Measurements from ENCODE around the gene DTNBP1. TPM values are rescaled to one million over a fixed set of nuclear protein-coding genes. Genes with fewer than 3 reads are reported as not detected.

Gene DTNBP1
- total RNA-seq, 1 experiment from 2014 or later = 12.8 TPM

- H3K4me1 Mint-ChIP-seq (ENCODE audit: low read depth, unreplicated experiment) = no peaks in the 10 kb centered on the region
- DNase-seq = no peak
- peaks cover 5% of the 10 kb centered on the region for H3K36me3 Mint-ChIP-seq (ENCODE audit: insufficient read depth, unreplicated experiment)
- intact Hi-C loops (cut with micrococcal nuclease; ENCODE audit: unreplicated experiment) = no loop called here
- no peaks in the 10 kb centered on the region for H3K9me3 Mint-ChIP-seq (ENCODE audit: low read depth, unreplicated experiment)
- H3K4me3 Mint-ChIP-seq (ENCODE audit: low read depth, unreplicated experiment) = no peak overlapping the region
- CTCF ChIA-PET = no interaction called here
- H3K27ac Mint-ChIP-seq (ENCODE audit: unreplicated experiment) = no peak overlapping the region
- no peak for TF ChIP-seq CTCF (IDR thresholded peaks at IDR 0.05; ENCODE audit: unreplicated experiment)
- no peaks in the 10 kb centered on the region for H3K27me3 Mint-ChIP-seq (ENCODE audit: unreplicated experiment)
- no TSS peak for BruUV-seq (replicated peaks)
Measured at GRCh38 chr6:15538106-15538505, 124.7 kb downstream of the DTNBP1 start.

GRCh38 chr6:15536198-15536955 is 126.5 kb downstream of the DTNBP1 start:
- Mint-ChIP-seq H3K9me3 (ENCODE audit: low read depth, unreplicated experiment) (no peaks in the 10 kb centered on the region), H3K27ac (ENCODE audit: unreplicated experiment) (no peak overlapping the region), H3K4me1 (ENCODE audit: low read depth, unreplicated experiment) (no peaks in the 10 kb centered on the region), H3K36me3 (ENCODE audit: insufficient read depth, unreplicated experiment) (peaks cover 5% of the 10 kb centered on the region), H3K27me3 (ENCODE audit: unreplicated experiment) (no peaks in the 10 kb centered on the region), H3K4me3 (ENCODE audit: low read depth, unreplicated experiment) (no peak overlapping the region)
- DNase-seq = no peak
- CTCF ChIA-PET = no interaction called here
- intact Hi-C loops (cut with micrococcal nuclease; ENCODE audit: unreplicated experiment) = no loop called here
- no peak for TF ChIP-seq CTCF (IDR thresholded peaks at IDR 0.05; ENCODE audit: unreplicated experiment)
- no TSS peak for BruUV-seq (replicated peaks)

GRCh38 chr6:15535495-15536197 is 127.2 kb downstream of the DTNBP1 start:
- no peak for DNase-seq
- H3K9me3 Mint-ChIP-seq (ENCODE audit: low read depth, unreplicated experiment) = no peaks in the 10 kb centered on the region
- no peaks in the 10 kb centered on the region for H3K27me3 Mint-ChIP-seq (ENCODE audit: unreplicated experiment)
- no TSS peak for BruUV-seq (replicated peaks)
- peaks cover 5% of the 10 kb centered on the region for H3K36me3 Mint-ChIP-seq (ENCODE audit: insufficient read depth, unreplicated experiment)
- H3K4me3 Mint-ChIP-seq (ENCODE audit: low read depth, unreplicated experiment) = no peak overlapping the region
- CTCF ChIA-PET = no interaction called here
- H3K27ac Mint-ChIP-seq (ENCODE audit: unreplicated experiment) = no peak overlapping the region
- intact Hi-C loops (cut with micrococcal nuclease; ENCODE audit: unreplicated experiment) = no loop called here
- TF ChIP-seq CTCF (IDR thresholded peaks at IDR 0.05; ENCODE audit: unreplicated experiment) = no peak
- no peaks in the 10 kb centered on the region for H3K4me1 Mint-ChIP-seq (ENCODE audit: low read depth, unreplicated experiment)

GRCh38 chr6:15534974-15535373 is 127.9 kb downstream of the DTNBP1 start:
- no TSS peak for BruUV-seq (replicated peaks)
- CTCF ChIA-PET = no interaction called here

More at GRCh38 chr6:15534974-15535373, 127.9 kb downstream of the DTNBP1 start:
- Mint-ChIP-seq H3K9me3 (ENCODE audit: low read depth, unreplicated experiment) (no peaks in the 10 kb centered on the region), H3K27ac (ENCODE audit: unreplicated experiment) (no peak overlapping the region), H3K4me1 (ENCODE audit: low read depth, unreplicated experiment) (no peaks in the 10 kb centered on the region), H3K27me3 (ENCODE audit: unreplicated experiment) (no peaks in the 10 kb centered on the region), H3K4me3 (ENCODE audit: low read depth, unreplicated experiment) (no peak overlapping the region), H3K36me3 (ENCODE audit: insufficient read depth, unreplicated experiment) (peaks cover 5% of the 10 kb centered on the region)
- DNase-seq = no peak
- intact Hi-C loops (cut with micrococcal nuclease; ENCODE audit: unreplicated experiment) = no loop called here
- no peak for TF ChIP-seq CTCF (IDR thresholded peaks at IDR 0.05; ENCODE audit: unreplicated experiment)
